Measurements from ENCODE around the gene ADAT2. TPM values are rescaled to one million over a fixed set of nuclear protein-coding genes. Genes with fewer than 3 reads are reported as not detected.
A peak's percentile ranks its signal among the peaks of the same experiment; 100 is the strongest.

Gene ADAT2
- polyA plus RNA-seq, 1 of the 3 experiments (the other 2 are of a cell fraction) = 5.4 TPM

DNA sequence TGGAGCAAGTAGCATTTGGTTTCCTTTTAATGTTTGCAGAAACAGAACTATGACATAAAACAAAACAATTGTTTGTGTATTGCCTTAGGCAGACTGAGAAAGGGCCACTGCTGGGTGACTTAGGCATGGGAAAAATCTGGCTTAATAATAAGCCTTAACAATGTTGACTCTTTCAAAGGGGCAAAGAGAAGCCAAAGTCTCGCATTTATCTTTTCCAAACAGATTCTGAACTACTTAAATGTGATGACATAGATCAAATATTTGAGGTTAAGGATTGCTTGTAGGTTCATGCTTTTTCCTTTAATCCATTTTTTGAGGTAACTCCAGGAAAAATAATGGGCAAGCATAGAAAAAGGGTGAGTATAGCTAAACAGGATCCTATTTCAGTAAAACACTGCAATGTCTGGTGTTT is 39.6 kb downstream of the ADAT2 start:
- H3K27ac ChIP-seq (ENCODE audit: low read depth in 2 of 2, low read length in 1 of 2) = peak overlapping the region in 1 of 2 experiments; percentile 56; a peak in 2 of 4 replicates
- DNase-seq = no peak
- H3K4me3 ChIP-seq (ENCODE audit: low read depth in 2 of 2, low read length in 1 of 2) = no peak overlapping the region
- no peaks in the 10 kb centered on the region for H3K79me2 ChIP-seq (ENCODE audit: insufficient read depth)
- no peaks in the 10 kb centered on the region for H3K36me3 ChIP-seq (replicated peaks in 1 of 2; ENCODE audit: control insufficient read depth in 1 of 2, insufficient read depth in 2 of 2, low read length in 1 of 2)
- no peak overlapping the region for H2AFZ ChIP-seq (ENCODE audit: low read depth)
- no peaks in the 10 kb centered on the region for H3K4me1 ChIP-seq (ENCODE audit: control insufficient read depth in 1 of 2, insufficient read depth in 2 of 2, low read depth in 1 of 2, low read length in 1 of 2)
- peaks cover 12% of the 10 kb centered on the region for H3F3A ChIP-seq (replicated peaks; ENCODE audit: insufficient read depth)
- no peak for TF ChIP-seq SMC3 (IDR thresholded peaks at IDR 0.05; ENCODE audit: low read depth, low read length)
- TF ChIP-seq, protein P1, sequence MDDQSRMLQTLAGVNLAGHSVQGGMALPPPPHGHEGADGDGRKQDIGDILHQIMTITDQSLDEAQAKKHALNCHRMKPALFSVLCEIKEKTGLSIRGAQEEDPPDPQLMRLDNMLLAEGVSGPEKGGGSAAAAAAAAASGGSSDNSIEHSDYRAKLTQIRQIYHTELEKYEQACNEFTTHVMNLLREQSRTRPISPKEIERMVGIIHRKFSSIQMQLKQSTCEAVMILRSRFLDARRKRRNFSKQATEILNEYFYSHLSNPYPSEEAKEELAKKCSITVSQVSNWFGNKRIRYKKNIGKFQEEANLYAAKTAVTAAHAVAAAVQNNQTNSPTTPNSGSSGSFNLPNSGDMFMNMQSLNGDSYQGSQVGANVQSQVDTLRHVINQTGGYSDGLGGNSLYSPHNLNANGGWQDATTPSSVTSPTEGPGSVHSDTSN (IDR thresholded peaks at IDR 0.05) = peak; percentile 13; the same call in 1 of the 2 replicates
- TF ChIP-seq TCF12 (IDR thresholded peaks at IDR 0.05) = peak; percentile 39; the same call in 1 of the 2 replicates
- POLR2A ChIA-PET = no interaction called here
- H3K4me2 ChIP-seq = 0 out of 2 replicates have a peak overlapping the region, but pooled peaks have one; percentile 7
- H3K9me2 ChIP-seq = no peaks in the 10 kb centered on the region
- H3K27me3 ChIP-seq (ENCODE audit: insufficient read depth) = no peaks in the 10 kb centered on the region
- 47% methylated on average over 1 of the region's 1 CpG for WGBS (ENCODE audit: low lambda C conversion rate)
- CTCF ChIA-PET = no interaction called here
- no peaks in the 10 kb centered on the region for H4K20me1 ChIP-seq (ENCODE audit: insufficient read depth)
- H3K9me3 ChIP-seq = no peaks in the 10 kb centered on the region
- no peak overlapping the region for H3K9ac ChIP-seq

DNA sequence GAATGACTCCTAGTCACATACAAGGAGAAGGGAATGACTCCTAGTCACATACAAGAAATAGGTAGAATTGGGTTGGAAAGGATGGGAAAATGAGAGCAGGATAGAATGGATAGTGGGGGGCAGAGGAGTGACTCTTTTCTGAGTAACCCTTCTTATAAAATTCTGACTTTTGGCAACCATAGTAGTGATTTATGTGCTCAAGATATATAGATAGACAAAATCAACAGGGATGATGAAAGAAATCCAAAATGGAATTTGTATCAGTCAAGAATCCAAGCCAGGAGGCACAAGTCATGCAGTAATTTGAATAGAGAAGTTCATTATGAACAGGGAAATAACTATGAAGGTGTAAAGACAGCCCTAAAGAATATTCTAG is 41.7 kb downstream of the ADAT2 start:
- no peaks in the 10 kb centered on the region for H3K36me3 ChIP-seq (replicated peaks in 1 of 2; ENCODE audit: control insufficient read depth in 1 of 2, insufficient read depth in 2 of 2, low read length in 1 of 2)
- no peaks in the 10 kb centered on the region for H3K4me1 ChIP-seq (ENCODE audit: control insufficient read depth in 1 of 2, insufficient read depth in 2 of 2, low read depth in 1 of 2, low read length in 1 of 2)
- no peak overlapping the region for H3K9ac ChIP-seq
- TF ChIP-seq EP300 (IDR thresholded peaks at IDR 0.05; ENCODE audit: borderline replicate concordance in 1 of 2, low read depth in 1 of 2, low read length in 1 of 2) = no peak
- peaks cover 12% of the 10 kb centered on the region for H3F3A ChIP-seq (replicated peaks; ENCODE audit: insufficient read depth)
- no peaks in the 10 kb centered on the region for H4K20me1 ChIP-seq (ENCODE audit: insufficient read depth)
- no peak overlapping the region; a peak in 1 of 4 replicates for H3K27ac ChIP-seq (ENCODE audit: low read depth in 2 of 2, low read length in 1 of 2)
- POLR2A ChIA-PET = no interaction called here
- DNase-seq = no peak
- CTCF ChIA-PET = interaction anchor here (1.0 kb wide), 1 partner anchor 843 kb away, joined by 3 read pairs; no protein-coding TSS in a partner anchor
- no peak overlapping the region for H3K4me3 ChIP-seq (ENCODE audit: low read depth in 2 of 2, low read length in 1 of 2)
- no peaks in the 10 kb centered on the region for H3K9me3 ChIP-seq
- H2AFZ ChIP-seq (ENCODE audit: low read depth) = no peak overlapping the region
- no peaks in the 10 kb centered on the region for H3K27me3 ChIP-seq (ENCODE audit: insufficient read depth)
- no peaks in the 10 kb centered on the region for H3K9me2 ChIP-seq
- no peaks in the 10 kb centered on the region for H3K79me2 ChIP-seq (ENCODE audit: insufficient read depth)
- H3K4me2 ChIP-seq = no peak overlapping the region

- ChIA-PET CTCF (interaction anchor here (0.7 to 1.0 kb wide), 2 partner anchors 842 to 934 kb away, joined by 3 to 4 read pairs; no protein-coding TSS in a partner anchor), POLR2A (no interaction called here)
- Histone ChIP-seq H3K9me3 (no peaks in the 10 kb centered on the region), H3K9me2 (no peaks in the 10 kb centered on the region), H3K4me1 (ENCODE audit: control insufficient read depth in 1 of 2, insufficient read depth in 2 of 2, low read depth in 1 of 2, low read length in 1 of 2) (no peaks in the 10 kb centered on the region), H4K20me1 (ENCODE audit: insufficient read depth) (no peaks in the 10 kb centered on the region), H3K36me3 (replicated peaks in 1 of 2; ENCODE audit: control insufficient read depth in 1 of 2, insufficient read depth in 2 of 2, low read length in 1 of 2) (no peaks in the 10 kb centered on the region), H3K4me2 (no peak overlapping the region), H2AFZ (ENCODE audit: low read depth) (no peak overlapping the region), H3K27me3 (ENCODE audit: insufficient read depth) (no peaks in the 10 kb centered on the region), H3K79me2 (ENCODE audit: insufficient read depth) (no peaks in the 10 kb centered on the region), H3K9ac (no peak overlapping the region), H3K4me3 (ENCODE audit: low read depth in 2 of 2, low read length in 1 of 2) (no peak overlapping the region), H3F3A (replicated peaks; ENCODE audit: insufficient read depth) (peaks cover 12% of the 10 kb centered on the region), H3K27ac (ENCODE audit: low read depth in 2 of 2, low read length in 1 of 2) (no peak overlapping the region)
- no peak for DNase-seq
- TF ChIP-seq RXRA (IDR thresholded peaks at IDR 0.05; ENCODE audit: borderline replicate concordance, low read depth) (no peak), RFX5 (IDR thresholded peaks at IDR 0.05; ENCODE audit: low read length) (no peak), FOSL2 (IDR thresholded peaks at IDR 0.05; ENCODE audit: borderline replicate concordance, low read depth) (no peak), NFIC (IDR thresholded peaks at IDR 0.05; ENCODE audit: borderline replicate concordance) (no peak), FOXM1 (IDR thresholded peaks at IDR 0.05; ENCODE audit: low read depth) (no peak), MEF2A (IDR thresholded peaks at IDR 0.05; ENCODE audit: borderline replicate concordance, low read depth) (no peak), ELF1 (IDR thresholded peaks at IDR 0.05) (no peak), EZH2phosphoT487 (IDR thresholded peaks at IDR 0.05; ENCODE audit: borderline replicate concordance, low read depth) (no peak), GABPA (IDR thresholded peaks at IDR 0.05; ENCODE audit: low read depth) (no peak), TAF1 (IDR thresholded peaks at IDR 0.05; ENCODE audit: borderline replicate concordance, low read depth, low read length) (no peak), GATA2 (CRISPR knock-in tag; IDR thresholded peaks at IDR 0.05) (no peak), EP300 (IDR thresholded peaks at IDR 0.05; ENCODE audit: borderline replicate concordance in 1 of 2, low read depth in 1 of 2, low read length in 1 of 2) (no peak), IRF3 (IDR thresholded peaks at IDR 0.05; ENCODE audit: low read depth, low read length) (no peak)
- TF ChIP-seq, protein P2, sequence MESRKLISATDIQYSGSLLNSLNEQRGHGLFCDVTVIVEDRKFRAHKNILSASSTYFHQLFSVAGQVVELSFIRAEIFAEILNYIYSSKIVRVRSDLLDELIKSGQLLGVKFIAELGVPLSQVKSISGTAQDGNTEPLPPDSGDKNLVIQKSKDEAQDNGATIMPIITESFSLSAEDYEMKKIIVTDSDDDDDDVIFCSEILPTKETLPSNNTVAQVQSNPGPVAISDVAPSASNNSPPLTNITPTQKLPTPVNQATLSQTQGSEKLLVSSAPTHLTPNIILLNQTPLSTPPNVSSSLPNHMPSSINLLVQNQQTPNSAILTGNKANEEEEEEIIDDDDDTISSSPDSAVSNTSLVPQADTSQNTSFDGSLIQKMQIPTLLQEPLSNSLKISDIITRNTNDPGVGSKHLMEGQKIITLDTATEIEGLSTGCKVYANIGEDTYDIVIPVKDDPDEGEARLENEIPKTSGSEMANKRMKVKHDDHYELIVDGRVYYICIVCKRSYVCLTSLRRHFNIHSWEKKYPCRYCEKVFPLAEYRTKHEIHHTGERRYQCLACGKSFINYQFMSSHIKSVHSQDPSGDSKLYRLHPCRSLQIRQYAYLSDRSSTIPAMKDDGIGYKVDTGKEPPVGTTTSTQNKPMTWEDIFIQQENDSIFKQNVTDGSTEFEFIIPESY (IDR thresholded peaks at IDR 0.05; ENCODE audit: borderline replicate concordance, low read depth) = no peak
- TF ChIP-seq, protein P3, sequence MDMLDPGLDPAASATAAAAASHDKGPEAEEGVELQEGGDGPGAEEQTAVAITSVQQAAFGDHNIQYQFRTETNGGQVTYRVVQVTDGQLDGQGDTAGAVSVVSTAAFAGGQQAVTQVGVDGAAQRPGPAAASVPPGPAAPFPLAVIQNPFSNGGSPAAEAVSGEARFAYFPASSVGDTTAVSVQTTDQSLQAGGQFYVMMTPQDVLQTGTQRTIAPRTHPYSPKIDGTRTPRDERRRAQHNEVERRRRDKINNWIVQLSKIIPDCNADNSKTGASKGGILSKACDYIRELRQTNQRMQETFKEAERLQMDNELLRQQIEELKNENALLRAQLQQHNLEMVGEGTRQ (IDR thresholded peaks at IDR 0.05; ENCODE audit: borderline replicate concordance, low read depth, low read length) = no peak
Measured at GRCh38 chr6:143408151-143408786, 42.2 kb downstream of the ADAT2 start.
